H1 (cell line): ENCODE results near the gene SF3B6. TPM values are rescaled to one million over a fixed set of nuclear protein-coding genes. Genes with fewer than 3 reads are reported as not detected.

Source experiments
- CTCF ChIA-PET: fragments of 300-600 bp; sonication (Branson Sonifier 250); formaldehyde crosslinking; loops from one replicate; lab custom pipeline; 2021; ENCODE audit not compliant: partially characterized antibody; lab: Charles Lee
- POLR2A ChIA-PET: fragments of 300-600 bp; sonication (Branson Sonifier 250); formaldehyde crosslinking; loops from one replicate; lab custom pipeline; 2021; ENCODE audit warnings: inconsistent platforms; ENCODE audit not compliant: partially characterized antibody; lab: Charles Lee
- DNase-seq, 2 experiments: peaks; one replicate each; pipeline versions ENCODE4 v3.0.0 to v3.0.0-alpha.2; 2010 to 2022; ENCODE audit warnings: low spot score in 2 of 2, low read depth in 1 of 2, mixed read lengths in 1 of 2
- FAIRE-seq: peaks from 2 replicates; lab custom pipeline; 2011; peaks lifted over from hg19 to GRCh38; lab: Jason Lieb, UNC
- H2AFZ ChIP-seq: 2 replicates; pipeline ENCODE4 v1.8.1; 2012; ENCODE audit warnings: low read length, inconsistent platforms
- H2AK5ac ChIP-seq: 2 replicates; pipeline ENCODE4 v1.6.1; 2013; ENCODE audit warnings: low read depth, low read length
- H2BK120ac ChIP-seq: replicated peaks from 2 replicates; pipeline ENCODE3; 2013; ENCODE audit warnings: low read depth, low read length, inconsistent platforms
- H2BK12ac ChIP-seq: 2 replicates; pipeline ENCODE4 v1.6.1; 2013; ENCODE audit warnings: low read depth, low read length
- H2BK15ac ChIP-seq: 2 replicates; pipeline ENCODE4 v1.6.1; 2013; ENCODE audit warnings: low read length
- H2BK20ac ChIP-seq: 2 replicates; pipeline ENCODE4 v1.6.1; 2013; ENCODE audit warnings: low read length
- H2BK5ac ChIP-seq: 2 replicates; pipeline ENCODE4 v1.6.1; 2013; ENCODE audit warnings: low read depth, low read length
- H3K14ac ChIP-seq: 2 replicates; pipeline ENCODE4 v1.6.1; 2013; ENCODE audit warnings: inconsistent platforms; ENCODE audit not compliant: insufficient read length
- H3K18ac ChIP-seq: 2 replicates; pipeline ENCODE4 v1.6.1; 2013; ENCODE audit warnings: low read length; ENCODE audit errors: extremely low read depth
- H3K23ac ChIP-seq: 2 replicates; pipeline ENCODE4 v1.6.1; 2013; ENCODE audit warnings: inconsistent platforms; ENCODE audit not compliant: insufficient read length
- H3K23me2 ChIP-seq: 2 replicates; pipeline ENCODE4 v1.6.1; 2013; ENCODE audit warnings: low read depth, low read length
- H3K27ac ChIP-seq: 2 replicates; pipeline ENCODE4 v1.6.1; 2011; ENCODE audit warnings: low read depth, low read length, inconsistent platforms
- H3K27me3 ChIP-seq, 4 experiments: replicated peaks in 1 of 4; 1 replicate in 1 of 4; 2 replicates in 3 of 4; pipeline versions ENCODE4 v1.6.1 to v1.8.1; 2011 to 2013; ENCODE audit warnings: low read length in 3 of 4, mild to moderate bottlenecking in 3 of 4, inconsistent platforms in 2 of 4, mixed read lengths in 2 of 4, moderate library complexity in 1 of 4; ENCODE audit not compliant: control insufficient read depth in 3 of 4, insufficient read depth in 3 of 4; ENCODE audit errors: extremely low read depth in 1 of 4
- H3K36me3 ChIP-seq, 4 experiments: 2 replicates each; pipeline versions ENCODE4 v1.6.1 to v1.8.1; 2011 to 2013; ENCODE audit warnings: mild to moderate bottlenecking in 4 of 4, low read length in 3 of 4, moderate library complexity in 2 of 4, control low read depth in 1 of 4, inconsistent platforms in 1 of 4; ENCODE audit not compliant: insufficient read depth in 4 of 4, control insufficient read depth in 2 of 4
- H3K4ac ChIP-seq: replicated peaks from 2 replicates; pipeline ENCODE3; 2013; ENCODE audit warnings: low read length, low read depth, mixed read lengths, inconsistent platforms; ENCODE audit not compliant: insufficient read length
- H3K4me1 ChIP-seq, 4 experiments: replicated peaks in 1 of 4; 1 replicate in 1 of 4; 2 replicates in 3 of 4; pipeline versions ENCODE4 v1.6.1 to v1.8.1; 2011 to 2013; ENCODE audit warnings: low read length in 3 of 4, inconsistent platforms in 2 of 4, mixed read lengths in 1 of 4; ENCODE audit not compliant: insufficient read depth in 4 of 4, control insufficient read depth in 3 of 4
- H3K4me2 ChIP-seq, 2 experiments: 2 replicates each; pipeline versions ENCODE4 v1.6.1 to v1.8.1; 2011 to 2013; ENCODE audit warnings: low read depth in 2 of 2, low read length in 2 of 2, control low read depth in 1 of 2, inconsistent platforms in 1 of 2, mild to moderate bottlenecking in 1 of 2; ENCODE audit not compliant: insufficient read depth in 1 of 2
- H3K4me3 ChIP-seq, 4 experiments: fragments of 200-600, 300-600 bp in 1 of 4; sonication (generic), shearing (Covaris generic), sonication (Bioruptor Twin) in 1 of 4; 2 replicates each; pipeline versions ENCODE4 v1.5.1 to v1.8.1; 2011 to 2016; ENCODE audit warnings: low read length in 4 of 4, low read depth in 3 of 4, control low read depth in 2 of 4, inconsistent platforms in 2 of 4, mild to moderate bottlenecking in 2 of 4, mixed read lengths in 1 of 4, moderate library complexity in 1 of 4; ENCODE audit not compliant: insufficient read depth in 2 of 4; ENCODE audit errors: extremely low read depth in 1 of 4
- H3K56ac ChIP-seq: replicated peaks from 2 replicates; pipeline ENCODE3; 2013; ENCODE audit warnings: low read depth, mild to moderate bottlenecking, mixed read lengths, low read length, inconsistent platforms; ENCODE audit not compliant: insufficient read length
- H3K79me1 ChIP-seq: 2 replicates; pipeline ENCODE4 v1.6.1; 2013; ENCODE audit warnings: low read depth, low read length, control low read depth
- H3K79me2 ChIP-seq, 2 experiments: 2 replicates each; pipeline versions ENCODE4 v1.6.1 to v1.8.1; 2012 to 2013; ENCODE audit warnings: low read length in 2 of 2, mild to moderate bottlenecking in 2 of 2, inconsistent platforms in 1 of 2; ENCODE audit not compliant: insufficient read depth in 2 of 2, control insufficient read depth in 1 of 2
- H3K9ac ChIP-seq, 4 experiments: replicated peaks in 1 of 4; 1 replicate in 1 of 4; 2 replicates in 3 of 4; pipeline versions ENCODE4 v1.6.1 to v1.8.1; 2011 to 2013; ENCODE audit warnings: low read depth in 3 of 4, low read length in 3 of 4, control low read depth in 2 of 4, mild to moderate bottlenecking in 2 of 4, moderate library complexity in 2 of 4, inconsistent platforms in 1 of 4; ENCODE audit errors: extremely low read depth in 1 of 4
- H3K9me3 ChIP-seq, 2 experiments: 2 replicates each; pipeline versions ENCODE4 v1.6.1 to v1.8.1; 2012 to 2013; ENCODE audit warnings: mild to moderate bottlenecking in 2 of 2, moderate library complexity in 2 of 2, control low read depth in 1 of 2, inconsistent platforms in 1 of 2, low read depth in 1 of 2, low read length in 1 of 2, mixed read lengths in 1 of 2; ENCODE audit not compliant: insufficient read depth in 2 of 2
- H4K20me1 ChIP-seq, 2 experiments: replicated peaks in 1 of 2; 2 replicates each; pipeline versions ENCODE3 to v1.8.1; 2011 to 2013; ENCODE audit warnings: inconsistent platforms in 2 of 2, low read length in 2 of 2, mild to moderate bottlenecking in 1 of 2; ENCODE audit not compliant: insufficient read depth in 2 of 2, control insufficient read depth in 1 of 2
- H4K5ac ChIP-seq: 2 replicates; pipeline ENCODE4 v1.6.1; 2013; ENCODE audit warnings: low read length, low read depth, mixed read lengths, inconsistent platforms; ENCODE audit not compliant: insufficient read length
- H4K8ac ChIP-seq: 2 replicates; pipeline ENCODE4 v1.8.0; 2013; ENCODE audit warnings: mild to moderate bottlenecking, moderate library complexity, low read length, inconsistent platforms; ENCODE audit not compliant: insufficient read depth; ENCODE audit errors: extremely low read depth
- H4K91ac ChIP-seq: replicated peaks from 2 replicates; pipeline ENCODE3; 2013; ENCODE audit warnings: low read length, mixed read lengths, inconsistent platforms; ENCODE audit not compliant: insufficient read length
- CEBPB ChIP-seq: IDR thresholded peaks from 2 replicates; pipeline ENCODE4 v1.6.1; 2012; ENCODE audit warnings: low read depth, low read length
- E2F6 ChIP-seq: IDR thresholded peaks from 2 replicates; pipeline ENCODE4 v1.6.1; 2012; ENCODE audit warnings: inconsistent platforms
- RXRA ChIP-seq: IDR thresholded peaks from 2 replicates; pipeline ENCODE4 v1.6.1; 2011; ENCODE audit warnings: low read depth, mild to moderate bottlenecking, low read length, moderate library complexity; ENCODE audit not compliant: insufficient read depth
- SP4 ChIP-seq: IDR thresholded peaks from 2 replicates; pipeline ENCODE4 v1.6.1; 2012; ENCODE audit warnings: low read length, inconsistent platforms
- SUZ12 ChIP-seq: fragments of 200-600 bp; sonication (generic); IDR thresholded peaks from 2 replicates; pipeline ENCODE4 v1.6.1; 2012; ENCODE audit warnings: mild to moderate bottlenecking, inconsistent platforms, low read length, moderate library complexity, mixed read lengths
- TBP ChIP-seq: IDR thresholded peaks from 2 replicates; pipeline ENCODE4 v1.6.1; 2011; ENCODE audit warnings: low read depth, low read length, improper control_type of control experiment
- whole genome bisulfite sequencing, 2 experiments: shearing (Covaris generic) in 1 of 2; methylation state at CpG; one replicate each; pipeline versions ENCODE4 v1.1.6 to v1.1.7; 2013 to 2015; ENCODE audit warnings: low lambda C conversion rate in 2 of 2, mixed read lengths in 2 of 2, inconsistent platforms in 1 of 2, low coverage in 1 of 2, missing lambda C conversion rate in 1 of 2; ENCODE audit not compliant: insufficient replicate concordance in 2 of 2, insufficient coverage in 1 of 2, insufficient read length in 1 of 2; ENCODE audit errors: extremely low coverage in 1 of 2, missing lambda C conversion rate in 1 of 2; 5-methylcytosine and 5-hydroxymethylcytosine counted together
- polyA plus RNA-seq, 7 experiments: library from polyadenylated mRNA; depleted of rRNA in 3 of 7; stranded (reverse) in 5 of 7; unstranded in 2 of 7; fragments of >200 nt in 5 of 7; fragments of 200-250 nt in 2 of 7; gene quantifications; 1 replicate in 5 of 7; 2 replicates in 1 of 7; 4 replicates in 1 of 7; pipeline versions ENCODE4 v1.2.1 to v1.2.3, GENCODE V29; 2011 to 2013; ENCODE audit warnings: missing spikeins in 2 of 7, mixed read lengths in 2 of 7
- total RNA-seq: library from RNA; stranded (reverse); fragmentation: NEBNext Ultra II Directional; extraction: Animal tissue kit (Norgen Biotek cat#: 25700); gene quantifications from 2 replicates; pipeline ENCODE4 v1.2.1, GENCODE V29; 2021

Gene SF3B6
- total and polyA plus RNA-seq, 2 of the 8 experiments (the other 6 are each of a cell fraction or from before 2014, with no cell fraction given) = 126 to 155 TPM

- ChIA-PET POLR2A (interaction anchor here (0.8 to 3.1 kb wide), 9 partner anchors 17 to 122 kb away, joined by 3 to 22 read pairs (median 4); partner anchors contain the start of genes ATAD2B, SF3B6 and TP53I3), CTCF (interaction anchor here (1.0 to 4.8 kb wide), 4 partner anchors 9 to 122 kb away, joined by 4 to 27 read pairs (median 14); partner anchors contain the start of gene ATAD2B)
- no peak within 1 kb of the TSS for H3K27ac ChIP-seq
- TF ChIP-seq SUZ12 (no peak), TBP (peak; percentile 70; the same call in 1 of the 2 replicates), E2F6 (no peak), SP4 (no peak), RXRA (no peak), CEBPB (no peak)
These were observed 26.6 kb downstream of the SF3B6 start, which contains the start of gene FKBP1B for GRCh38 chr2:24049485-24050021. Gene FKBP1B, plus strand, starts transcription at chr2:24049741. Its CDS starts 109 bp downstream, at chr2:24049850.

More at GRCh38 chr2:24049485-24050021, 26.6 kb downstream of the SF3B6 start, which contains the start of gene FKBP1B:
- Histone ChIP-seq H3K4ac (peak within 1 kb of the TSS; percentile 91), H3K36me3 (peaks cover 0 to 8% (median 0%) of the 10 kb centered on the region in 4 experiments; a peak in 1 of 8 replicates), H3K14ac (no peak within 1 kb of the TSS), H4K91ac (no peak within 1 kb of the TSS), H2BK120ac (no peak within 1 kb of the TSS), H3K4me2 (peak within 1 kb of the TSS; percentile 88 to 91), H3K23me2 (peaks cover 5% of the 10 kb centered on the region; the same call in 1 of the 2 replicates), H2BK12ac (no peak within 1 kb of the TSS), H3K79me1 (peaks cover 2% of the 10 kb centered on the region; the same call in 1 of the 2 replicates), H3K9me3 (no peaks in the 10 kb centered on the region), H4K5ac (no peak within 1 kb of the TSS), H2BK15ac (no peak within 1 kb of the TSS; the same call in 1 of the 2 replicates), H3K4me1 (peaks cover 5 to 12% (median 6%) of the 10 kb centered on the region in 4 experiments; a peak in 5 of 7 replicates), H3K9ac (peak within 1 kb of the TSS; percentile 25 to 71 (median 46); a peak in 6 of 7 replicates), H2AFZ (peak within 1 kb of the TSS; percentile 74; the same call in 1 of the 2 replicates), H3K79me2 (peaks cover 0 to 26% of the 10 kb centered on the region in 2 experiments; a peak in 3 of 4 replicates), H3K4me3 (peak within 1 kb of the TSS; percentile 78 to 95 (median 83)), H2BK5ac (0 out of 2 replicates have a peak within 1 kb of the TSS, but pooled peaks have one; percentile 15), H3K18ac (peak within 1 kb of the TSS; percentile 80), H3K23ac (no peak within 1 kb of the TSS), H3K27me3 (no peaks in the 10 kb centered on the region), H4K20me1 (peaks cover 0 to 3% of the 10 kb centered on the region in 2 experiments), H3K56ac (peak within 1 kb of the TSS; percentile 54), H4K8ac (peak within 1 kb of the TSS; percentile 75; the same call in 1 of the 2 replicates), H2BK20ac (no peak within 1 kb of the TSS), H2AK5ac (no peak within 1 kb of the TSS)
- 1% methylated on average over 6 of the region's 52 CpGs; no CpG with 5 or more reads in 1 of the 2 experiments for WGBS, 2 experiments
- FAIRE-seq (no peak), DNase-seq (peak; percentile 64 to 89)
